Neural progenitor cell (in vitro differentiated cells): ENCODE measurements around the gene COL4A2. TPM values are rescaled to one million over a fixed set of nuclear protein-coding genes. Genes with fewer than 3 reads are reported as not detected.

Experiments used
- DNase-seq: peaks from one replicate; pipeline ENCODE4 v3.0.0-alpha.2; 2016; ENCODE audit warnings: low spot score
- H2AFZ ChIP-seq: fragments of 200-600 bp; sonication (generic); replicated peaks from 2 replicates; pipeline ENCODE4 v1.6.1; 2016; ENCODE audit warnings: antibody characterized with exemption
- H3F3A ChIP-seq: fragments of 200-600 bp; sonication (generic); 2 replicates; pipeline ENCODE4 v1.6.1; 2016; ENCODE audit warnings: antibody characterized with exemption, low read depth
- H3K27ac ChIP-seq: fragments of 200-600 bp; sonication (generic); 2 replicates; pipeline ENCODE4 v1.5.1; 2016; ENCODE audit warnings: mild to moderate bottlenecking
- H3K27me3 ChIP-seq: fragments of 200-600 bp; sonication (generic); 2 replicates; pipeline ENCODE4 v1.6.1; 2016; ENCODE audit warnings: mild to moderate bottlenecking, moderate library complexity
- H3K36me3 ChIP-seq: fragments of 200-600 bp; sonication (generic); 2 replicates; pipeline ENCODE4 v1.5.1; 2016
- H3K4me1 ChIP-seq: fragments of 200-600 bp; sonication (generic); 2 replicates; pipeline ENCODE4 v1.6.1; 2016; ENCODE audit warnings: mixed run types
- H3K4me2 ChIP-seq: fragments of 200-600 bp; sonication (generic); 2 replicates; pipeline ENCODE4 v1.6.1; 2016
- H3K4me3 ChIP-seq: fragments of 200-600 bp; sonication (generic); 2 replicates; pipeline ENCODE4 v1.5.1; 2016
- H3K79me2 ChIP-seq: fragments of 200-600 bp; sonication (generic); 2 replicates; pipeline ENCODE4 v1.6.1; 2016; ENCODE audit warnings: low read depth
- H3K9ac ChIP-seq: fragments of 200-600 bp; sonication (generic); 2 replicates; pipeline ENCODE4 v1.6.1; 2016
- H3K9me3 ChIP-seq: fragments of 200-600 bp; sonication (generic); 2 replicates; pipeline ENCODE4 v1.5.1; 2016; ENCODE audit warnings: low read depth
- H4K20me1 ChIP-seq: fragments of 200-600 bp; sonication (generic); 2 replicates; pipeline ENCODE4 v1.6.1; 2016; ENCODE audit warnings: low read depth
- H3K27ac Mint-ChIP-seq: 3 replicates; pipeline ENCODE4 v1.8.0; 2021; ENCODE audit warnings: mixed read lengths
- H3K27me3 Mint-ChIP-seq: 2 replicates; pipeline ENCODE4 v1.8.0; 2022; ENCODE audit warnings: low read depth, mild to moderate bottlenecking, inconsistent platforms, moderate library complexity, mixed read lengths; ENCODE audit not compliant: insufficient read depth
- H3K36me3 Mint-ChIP-seq: 3 replicates; pipeline ENCODE4 v1.8.0; 2021; ENCODE audit warnings: mixed read lengths
- H3K4me1 Mint-ChIP-seq: 3 replicates; pipeline ENCODE4 v1.8.0; 2021; ENCODE audit warnings: mixed read lengths
- H3K4me3 Mint-ChIP-seq: 3 replicates; pipeline ENCODE4 v1.8.0; 2021; ENCODE audit warnings: mild to moderate bottlenecking, moderate library complexity, mixed read lengths
- H3K9me3 Mint-ChIP-seq: 3 replicates; pipeline ENCODE4 v1.8.0; 2020; ENCODE audit warnings: mixed read lengths
- CTCF ChIP-seq: fragments of 200-600 bp; sonication (generic); IDR thresholded peaks from 2 replicates; pipeline ENCODE4 v1.5.1; 2017; ENCODE audit warnings: antibody characterized with exemption, mild to moderate bottlenecking
- EZH2 ChIP-seq: fragments of 200-600 bp; sonication (generic); IDR thresholded peaks from 2 replicates; pipeline ENCODE4 v1.6.1; 2017; ENCODE audit warnings: antibody characterized with exemption, mild to moderate bottlenecking, moderate library complexity
- EZH2phosphoT487 ChIP-seq: fragments of 200-600 bp; sonication (generic); IDR thresholded peaks from 2 replicates; pipeline ENCODE4 v1.6.1; 2017; ENCODE audit warnings: antibody characterized with exemption
- total RNA-seq: library from RNA; depleted of rRNA; stranded (reverse); fragments of >200 nt; gene quantifications from 2 replicates; pipeline ENCODE4 v1.2.3, GENCODE V29; 2015; ENCODE audit warnings: low replicate concordance

The COL4A2 gene
- total RNA-seq, 1 donor from 2014 or later = 73.6 TPM

GRCh38 chr13:110306340-110306959, 634 bp upstream of the COL4A2 start:
- peak overlapping the region; percentile 88 for H3K4me2 ChIP-seq
- TF ChIP-seq EZH2 (no peak), EZH2phosphoT487 (peak; percentile 6)
- H3K9me3 Mint-ChIP-seq = peaks cover 1% of the 10 kb centered on the region
- H3K4me3 Mint-ChIP-seq = peak overlapping the region; percentile 88
- H3K27ac Mint-ChIP-seq = no peak overlapping the region
- H3K4me1 ChIP-seq = peaks cover 29% of the 10 kb centered on the region
- H3K36me3 Mint-ChIP-seq = peaks cover 14% of the 10 kb centered on the region
- peak overlapping the region; percentile 36 for H3K27ac ChIP-seq
- no peaks in the 10 kb centered on the region for H3K9me3 ChIP-seq
- peaks cover 41% of the 10 kb centered on the region for H4K20me1 ChIP-seq
- H3K4me1 Mint-ChIP-seq = peaks cover 63% of the 10 kb centered on the region
- H3F3A ChIP-seq = peaks cover 16% of the 10 kb centered on the region
- peaks cover 81% of the 10 kb centered on the region for H3K79me2 ChIP-seq
- no peaks in the 10 kb centered on the region for H3K27me3 ChIP-seq
- peaks cover 10% of the 10 kb centered on the region for H3K27me3 Mint-ChIP-seq
- H2AFZ ChIP-seq = peak overlapping the region; percentile 96
- peak; percentile 69 for DNase-seq
- H3K36me3 ChIP-seq = no peaks in the 10 kb centered on the region
- H3K9ac ChIP-seq = peak overlapping the region; percentile 61
- H3K4me3 ChIP-seq = peak overlapping the region; percentile 94

GRCh38 chr13:110307767-110308655, 927 bp downstream of the COL4A2 start:
- peaks cover 15% of the 10 kb centered on the region for H3K36me3 Mint-ChIP-seq
- peak overlapping the region; percentile 88 for H3K4me2 ChIP-seq
- TF ChIP-seq CTCF (no peak), EZH2phosphoT487 (no peak), EZH2 (no peak)
- H3K4me1 Mint-ChIP-seq = peaks cover 62% of the 10 kb centered on the region
- peak overlapping the region; percentile 97 for H3K27ac Mint-ChIP-seq
- peak overlapping the region; percentile 8 for H2AFZ ChIP-seq
- peaks cover 16% of the 10 kb centered on the region for H3F3A ChIP-seq
- peak; percentile 84 for DNase-seq
- H3K9ac ChIP-seq = peak overlapping the region; percentile 22
- peaks cover 10% of the 10 kb centered on the region for H3K27me3 Mint-ChIP-seq
- H3K4me3 ChIP-seq = peak overlapping the region; percentile 94
- peak overlapping the region; percentile 97 for H3K4me3 Mint-ChIP-seq
- no peak overlapping the region for H3K27ac ChIP-seq
- H3K9me3 ChIP-seq = no peaks in the 10 kb centered on the region
- peaks cover 56% of the 10 kb centered on the region for H4K20me1 ChIP-seq
- no peaks in the 10 kb centered on the region for H3K27me3 ChIP-seq
- no peaks in the 10 kb centered on the region for H3K36me3 ChIP-seq
- peaks cover 86% of the 10 kb centered on the region for H3K79me2 ChIP-seq
- no peaks in the 10 kb centered on the region for H3K9me3 Mint-ChIP-seq
- H3K4me1 ChIP-seq = peaks cover 25% of the 10 kb centered on the region

GRCh38 chr13:110308656-110309359, 1.7 kb downstream of the COL4A2 start:
- Histone ChIP-seq H3F3A (peaks cover 16% of the 10 kb centered on the region), H4K20me1 (peaks cover 59% of the 10 kb centered on the region), H3K9ac (no peak overlapping the region), H3K9me3 (no peaks in the 10 kb centered on the region), H3K36me3 (no peaks in the 10 kb centered on the region), H3K4me2 (peak overlapping the region; percentile 88), H3K27me3 (no peaks in the 10 kb centered on the region), H3K27ac (no peak overlapping the region), H3K4me1 (peaks cover 25% of the 10 kb centered on the region), H3K79me2 (peaks cover 84% of the 10 kb centered on the region), H3K4me3 (peak overlapping the region; percentile 94), H2AFZ (peak overlapping the region; percentile 8)
- no peak for TF ChIP-seq EZH2phosphoT487
- TF ChIP-seq EZH2 = no peak
- no peak for TF ChIP-seq CTCF
- Mint-ChIP-seq H3K4me3 (peak overlapping the region; percentile 97), H3K36me3 (peaks cover 13% of the 10 kb centered on the region), H3K27ac (peak overlapping the region; percentile 97), H3K27me3 (peaks cover 8% of the 10 kb centered on the region), H3K4me1 (peaks cover 59% of the 10 kb centered on the region), H3K9me3 (no peaks in the 10 kb centered on the region)
- peak; percentile 50 for DNase-seq
